Pons (tissue), 1 donor: ENCODE results near the gene CENPO.
A peak's percentile ranks its signal among the peaks of the same experiment; 100 is the strongest.

Experiments used
- DNase-seq: peaks from one replicate; pipeline ENCODE4 v3.0.0-alpha.2; 2016; ENCODE audit warnings: low spot score

Gene CENPO

GRCh38 chr2:24839729-24840128 is 46.5 kb downstream of the CENPO start:
- no peak for DNase-seq

- DNase-seq: no peak
Measured at GRCh38 chr2:24840164-24840869, 47.1 kb downstream of the CENPO start.

GRCh38 chr2:24840962-24841945 is 48.0 kb downstream of the CENPO start:
- DNase-seq: peak; percentile 41

GRCh38 chr2:24842081-24843050 is 49.1 kb downstream of the CENPO start:
- no peak for DNase-seq

- no peak for DNase-seq
Measured at GRCh38 chr2:24843330-24843860, 50.2 kb downstream of the CENPO start.

- DNase-seq: no peak
Measured at GRCh38 chr2:24844023-24844685, 50.9 kb downstream of the CENPO start.

- DNase-seq: no peak
Measured at GRCh38 chr2:24845691-24846090, 52.5 kb downstream of the CENPO start.

- no peak for DNase-seq
Measured at GRCh38 chr2:24850944-24851343, 57.7 kb downstream of the CENPO start.

GRCh38 chr2:24852026-24852425 is 58.8 kb downstream of the CENPO start:
- no peak for DNase-seq

GRCh38 chr2:24852431-24853020 is 59.3 kb downstream of the CENPO start:
- DNase-seq: no peak

- DNase-seq: no peak
Measured at GRCh38 chr2:24853046-24853445, 59.8 kb downstream of the CENPO start.

GRCh38 chr2:24853996-24854395 is 60.8 kb downstream of the CENPO start:
- DNase-seq: no peak

- no peak for DNase-seq
Measured at GRCh38 chr2:24855022-24855622, 61.9 kb downstream of the CENPO start.

GRCh38 chr2:24855726-24856125 is 62.5 kb downstream of the CENPO start:
- no peak for DNase-seq

GRCh38 chr2:24856791-24857211 is 63.6 kb downstream of the CENPO start:
- DNase-seq: no peak

- DNase-seq: no peak
Measured at GRCh38 chr2:24857746-24858145, 64.5 kb downstream of the CENPO start.

GRCh38 chr2:24858996-24859395 is 65.8 kb downstream of the CENPO start:
- no peak for DNase-seq

GRCh38 chr2:24859968-24860600 is 66.9 kb downstream of the CENPO start:
- no peak for DNase-seq

GRCh38 chr2:24860631-24861030 is 67.4 kb downstream of the CENPO start:
- DNase-seq: no peak

GRCh38 chr2:24861500-24861899 is 68.3 kb downstream of the CENPO start:
- DNase-seq: no peak
